GM12875 (cell line): ENCODE results near the gene PXDN.

Experiments
- H3K4me3 ChIP-seq: one replicate; pipeline ENCODE4 v1.5.1; 2011; ENCODE audit warnings: low read depth, low read length, control low read depth
- CTCF ChIP-seq: IDR thresholded peaks from 2 replicates; pipeline ENCODE4 v1.5.1; 2011; ENCODE audit warnings: low read depth, mild to moderate bottlenecking, control low read depth, inconsistent platforms, low read length, moderate library complexity, borderline replicate concordance; ENCODE audit not compliant: insufficient read depth

Gene PXDN

GRCh38 chr2:1714291-1715064 is 29.8 kb downstream of the PXDN start:
- H3K4me3 ChIP-seq, result no peak overlapping the region
- no peak for TF ChIP-seq CTCF

GRCh38 chr2:1713839-1714236 is 30.5 kb downstream of the PXDN start:
- no peak for TF ChIP-seq CTCF
- H3K4me3 ChIP-seq, result no peak overlapping the region

- H3K4me3 ChIP-seq, result no peak overlapping the region
- no peak for TF ChIP-seq CTCF
These were observed 31.0 kb downstream of the PXDN start for GRCh38 chr2:1713142-1713838.

DNA sequence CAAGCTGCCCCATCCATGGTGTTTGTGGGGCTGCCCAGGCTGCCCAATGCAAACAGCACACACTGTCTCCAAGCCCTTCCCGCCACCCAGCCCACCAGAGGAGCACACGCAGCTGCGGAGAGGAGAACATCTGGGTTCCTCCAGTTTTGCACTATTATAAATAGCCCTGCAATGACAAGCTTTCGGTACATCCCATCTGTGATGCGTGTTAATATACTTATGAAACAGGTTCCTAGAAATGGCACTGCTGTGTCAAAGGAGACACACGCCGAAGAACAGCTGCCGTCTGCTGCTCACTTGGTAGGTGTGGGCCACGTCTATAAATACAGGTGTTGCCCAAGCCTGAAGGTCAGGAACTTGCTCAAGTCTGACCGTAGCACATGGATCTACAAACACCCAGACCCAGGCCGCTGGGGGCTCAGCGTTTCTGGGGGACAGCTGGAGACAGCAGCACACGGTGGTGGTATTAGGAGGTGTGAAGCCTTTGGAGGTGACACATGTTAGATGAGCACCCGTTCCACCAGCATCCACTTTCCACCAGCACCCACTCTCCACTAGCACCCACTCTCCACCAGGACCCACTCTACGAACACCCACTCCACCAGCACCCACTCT is 34.3 kb downstream of the PXDN start:
- no peak overlapping the region for H3K4me3 ChIP-seq
- no peak for TF ChIP-seq CTCF

- H3K4me3 ChIP-seq, result no peak overlapping the region
These were observed 35.0 kb downstream of the PXDN start for GRCh38 chr2:1709335-1709605.

DNA sequence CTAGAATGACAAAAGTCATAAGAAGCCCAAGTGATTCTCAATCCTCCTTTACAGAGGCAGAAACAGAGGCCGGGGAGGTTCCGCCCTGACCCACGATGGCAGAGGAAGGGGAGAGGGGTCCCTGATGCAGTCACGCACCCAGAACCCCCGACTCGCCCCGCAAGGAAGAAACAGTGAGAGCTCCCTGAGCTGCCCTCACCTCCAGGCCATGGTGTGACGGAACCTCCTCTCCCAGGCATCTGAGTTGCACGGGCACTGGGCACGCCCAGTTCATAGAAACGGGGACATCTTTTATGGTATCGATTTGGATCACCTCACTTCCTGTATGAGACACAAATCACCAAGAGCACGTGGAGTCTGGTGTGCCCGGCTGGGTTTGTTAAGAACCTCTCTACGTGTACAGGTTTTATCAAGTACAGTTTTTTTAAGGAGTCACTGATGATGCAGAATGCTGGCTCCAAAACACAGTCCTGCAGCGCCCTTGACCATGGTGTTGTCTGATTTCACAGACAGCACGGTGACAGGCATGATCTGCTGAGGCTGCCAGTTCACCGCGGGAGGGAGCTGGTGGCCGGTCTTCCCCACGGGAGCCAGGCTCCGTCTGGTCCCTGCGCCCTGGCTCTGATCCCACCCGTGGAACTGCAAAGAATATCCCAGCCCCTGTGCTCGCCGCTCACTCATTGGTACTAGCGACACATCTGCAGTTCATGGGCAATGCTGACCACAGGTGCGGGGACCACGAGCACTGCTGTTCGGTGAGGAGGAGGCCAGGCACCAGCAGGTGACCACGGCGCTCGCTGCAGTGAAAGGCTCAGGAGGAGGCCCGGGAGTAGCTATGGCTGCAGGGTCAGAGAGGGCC is 35.6 kb downstream of the PXDN start:
- no peak overlapping the region for H3K4me3 ChIP-seq
- no peak for TF ChIP-seq CTCF

More at GRCh38 chr2:1709335-1709605, 35.0 kb downstream of the PXDN start:
- TF ChIP-seq CTCF, result no peak
